GM13977 (cell line): ENCODE data around the gene TLR1.

Experiments used
- DNase-seq: peaks from one replicate; pipeline ENCODE4 v3.0.0; 2012; ENCODE audit warnings: low spot score
- in situ Hi-C: fragments of 300-500 bp; cut with MboI; formaldehyde crosslinking; loops from one replicate; pipeline ENCODE4 v1.12.0; 2022; ENCODE audit warnings: low sequenced_read_pairs, low pct_unique_long_range_greater_than_20kb, mixed read lengths, inconsistent platforms; ENCODE audit not compliant: unreplicated experiment
- TF ChIP-seq, protein P1 (sequence below): IDR thresholded peaks from 2 replicates; pipeline ENCODE4 v1.5.1; 2012; ENCODE audit warnings: mild to moderate bottlenecking, control low read depth; ENCODE audit not compliant: insufficient read depth; ENCODE audit errors: extremely low read depth, missing control alignments

The TLR1 gene

DNA sequence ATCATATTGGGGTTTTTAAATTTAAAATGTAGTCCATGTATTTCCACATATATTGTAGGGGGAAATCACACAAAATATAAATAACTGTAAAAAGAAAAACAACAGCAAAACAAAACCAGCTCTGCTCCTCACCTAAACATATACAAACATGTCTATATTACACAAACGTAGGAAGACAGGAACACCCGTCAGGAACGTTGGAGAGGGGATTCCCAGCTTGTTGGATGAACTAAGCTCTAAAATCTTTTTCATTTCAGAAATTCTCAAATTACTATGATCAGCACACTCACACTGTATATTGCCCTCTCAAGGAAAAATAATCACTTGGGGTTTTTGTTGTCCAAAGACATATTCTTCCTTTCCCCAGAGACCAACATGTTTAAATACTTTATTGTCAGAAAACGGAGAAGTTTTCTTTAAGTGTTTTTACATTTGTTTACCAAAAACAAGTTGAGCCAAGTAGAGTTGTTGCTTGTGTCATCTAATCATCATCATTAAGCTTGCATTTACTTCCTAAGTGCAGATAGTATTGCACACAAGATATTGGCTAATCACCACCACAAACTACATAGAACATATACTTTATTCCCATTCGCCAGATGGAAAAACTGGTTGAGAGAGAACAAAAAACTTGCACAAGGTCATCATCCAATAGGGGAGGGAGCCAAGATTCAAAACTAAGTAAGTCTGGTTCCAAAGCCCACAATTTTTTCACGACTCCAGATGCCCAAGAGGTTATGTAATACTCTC is 19.4 kb downstream of the TLR1 start:
- TF ChIP-seq, protein P1, sequence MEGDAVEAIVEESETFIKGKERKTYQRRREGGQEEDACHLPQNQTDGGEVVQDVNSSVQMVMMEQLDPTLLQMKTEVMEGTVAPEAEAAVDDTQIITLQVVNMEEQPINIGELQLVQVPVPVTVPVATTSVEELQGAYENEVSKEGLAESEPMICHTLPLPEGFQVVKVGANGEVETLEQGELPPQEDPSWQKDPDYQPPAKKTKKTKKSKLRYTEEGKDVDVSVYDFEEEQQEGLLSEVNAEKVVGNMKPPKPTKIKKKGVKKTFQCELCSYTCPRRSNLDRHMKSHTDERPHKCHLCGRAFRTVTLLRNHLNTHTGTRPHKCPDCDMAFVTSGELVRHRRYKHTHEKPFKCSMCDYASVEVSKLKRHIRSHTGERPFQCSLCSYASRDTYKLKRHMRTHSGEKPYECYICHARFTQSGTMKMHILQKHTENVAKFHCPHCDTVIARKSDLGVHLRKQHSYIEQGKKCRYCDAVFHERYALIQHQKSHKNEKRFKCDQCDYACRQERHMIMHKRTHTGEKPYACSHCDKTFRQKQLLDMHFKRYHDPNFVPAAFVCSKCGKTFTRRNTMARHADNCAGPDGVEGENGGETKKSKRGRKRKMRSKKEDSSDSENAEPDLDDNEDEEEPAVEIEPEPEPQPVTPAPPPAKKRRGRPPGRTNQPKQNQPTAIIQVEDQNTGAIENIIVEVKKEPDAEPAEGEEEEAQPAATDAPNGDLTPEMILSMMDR = no peak
- no peak for DNase-seq
- in situ Hi-C loops = no loop called here

DNA sequence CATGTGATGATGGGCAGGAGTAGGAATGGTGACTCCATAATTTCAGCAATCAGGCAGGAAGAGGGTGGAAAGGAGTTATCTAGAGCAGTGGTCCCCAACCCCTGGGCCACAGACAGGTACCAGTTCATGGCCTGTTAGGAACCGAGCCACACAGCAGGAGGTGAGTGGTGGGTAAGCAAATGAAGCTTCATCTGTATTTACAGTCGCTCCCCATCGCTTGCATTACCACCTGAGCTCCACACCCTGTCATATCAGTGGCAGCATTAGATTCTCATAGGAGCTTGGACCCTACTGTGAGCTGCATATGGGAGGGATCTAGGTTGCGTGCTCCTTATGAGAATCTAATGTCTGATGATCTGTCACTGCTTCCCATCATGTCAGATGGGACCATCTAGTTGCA is 20.4 kb downstream of the TLR1 start:
- in situ Hi-C loops = no loop called here
- no peak for DNase-seq
- TF ChIP-seq, protein P1 = no peak

DNA sequence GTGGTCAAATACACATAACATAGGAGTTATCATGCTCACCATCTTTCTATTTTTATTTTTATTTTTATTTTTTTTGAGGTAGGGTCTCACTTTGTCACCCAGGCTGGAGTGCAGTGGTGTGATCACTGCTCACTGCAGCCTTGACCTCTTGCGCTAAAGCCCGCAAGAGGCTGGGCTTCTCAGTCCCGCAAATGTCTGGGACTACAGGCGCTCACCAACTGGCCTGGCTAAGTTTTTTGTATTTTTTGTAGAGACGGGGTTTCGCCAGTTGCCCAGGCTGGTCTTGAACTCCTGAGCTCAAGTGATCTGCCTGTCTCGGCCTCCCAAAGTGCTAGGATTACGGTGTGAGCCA is 21.5 kb downstream of the TLR1 start:
- DNase-seq = no peak
- TF ChIP-seq, protein P1 = no peak
- in situ Hi-C loops = no loop called here

DNA sequence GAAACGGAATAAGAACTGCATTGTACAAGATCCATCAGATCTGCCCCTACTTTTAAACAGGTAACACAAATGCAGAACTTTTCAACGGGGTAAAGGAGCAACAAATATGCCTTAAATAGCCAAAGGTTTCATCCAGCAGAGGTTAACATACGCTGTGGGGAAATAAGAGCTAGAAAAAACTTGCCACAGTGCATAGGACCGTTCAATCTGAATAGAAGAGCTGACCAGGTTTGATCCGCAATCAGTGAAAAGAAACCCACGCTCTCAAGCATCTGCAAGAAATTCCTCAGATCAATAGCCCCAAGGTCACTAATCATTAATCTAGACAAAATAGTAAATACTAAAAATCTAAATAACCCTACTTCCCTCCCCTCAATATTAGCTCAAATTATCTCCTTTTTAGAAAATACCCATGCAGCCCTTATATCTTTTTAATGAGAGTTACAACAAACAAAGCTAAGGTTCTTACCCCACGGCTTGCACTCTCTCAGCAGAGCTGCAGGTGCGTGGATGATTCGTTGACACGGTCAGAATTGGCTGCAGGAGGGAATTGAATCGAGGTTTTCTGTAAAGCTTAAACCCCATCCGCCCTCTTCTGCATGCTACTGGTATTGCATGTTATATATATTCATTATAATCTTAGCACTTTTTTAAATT is 22.0 kb downstream of the TLR1 start, which contains the start of gene TLR10:
Gene TLR10, minus strand, starts transcription at position 539 of the 657 bp plus-strand sequence. CDS start 7,400 bp downstream, outside the sequence.
- TF ChIP-seq, protein P1 = peak; percentile 56

DNA sequence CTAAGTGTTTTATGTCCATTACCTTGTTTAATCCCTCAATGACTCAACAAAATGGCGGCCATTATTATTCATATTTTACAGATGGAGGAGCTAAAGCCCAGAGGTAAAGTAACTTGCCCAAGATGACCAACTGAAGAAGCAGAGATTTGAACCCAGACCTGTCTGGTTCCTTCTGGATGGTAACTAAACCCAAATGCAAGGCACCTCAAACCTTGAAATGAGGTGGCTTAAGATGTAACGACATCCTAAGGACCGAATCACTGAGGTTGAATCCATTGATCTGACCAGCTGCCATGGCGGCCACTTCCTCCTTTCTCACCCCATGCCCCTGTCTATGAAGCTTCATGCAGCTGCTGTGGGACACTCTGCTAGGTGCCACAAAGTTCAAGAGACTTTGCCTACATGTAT is 22.7 kb downstream of the TLR1 start:
- no peak for DNase-seq
- in situ Hi-C loops = no loop called here
- TF ChIP-seq, protein P1 = no peak

More for the DNA sequence above, 22.0 kb downstream of the TLR1 start, which contains the start of gene TLR10:
- in situ Hi-C loops = no loop called here
- DNase-seq = peak; percentile 40

DNA sequence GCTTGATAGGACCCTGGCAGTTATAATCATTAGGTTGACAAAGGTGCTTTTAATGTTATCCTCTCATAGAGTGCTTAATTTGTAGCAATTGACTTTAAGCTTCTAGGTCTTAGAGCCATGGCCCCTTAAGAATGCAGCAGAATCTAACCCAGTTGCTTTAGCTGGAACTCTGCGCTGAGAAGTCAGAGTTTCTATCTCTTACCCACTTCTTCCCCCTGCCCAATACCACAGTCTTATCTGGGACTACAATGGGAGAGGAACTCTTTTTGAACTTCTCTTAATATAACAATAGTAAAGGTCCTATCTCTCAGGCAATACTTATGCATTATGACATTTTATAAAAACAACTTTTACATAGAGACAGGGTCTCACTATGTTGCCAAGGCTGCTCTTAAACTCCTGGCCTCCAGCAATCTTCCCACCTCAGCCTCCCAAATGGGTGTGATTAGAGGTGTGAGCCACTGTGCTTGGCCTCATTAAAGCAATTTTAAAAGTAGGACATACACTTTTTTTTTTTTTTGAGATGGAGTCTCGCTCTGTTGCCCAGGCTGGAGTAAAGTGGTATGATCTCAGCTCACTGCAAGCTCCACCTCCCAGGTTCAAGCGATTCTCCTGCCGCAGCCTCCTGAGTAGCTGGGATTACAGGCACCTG is 23.6 kb downstream of the TLR1 start:
- DNase-seq = no peak
- in situ Hi-C loops = no loop called here
- TF ChIP-seq, protein P1 = no peak
